ENCODE results near the gene THAP11. TPM values are rescaled to one million over a fixed set of nuclear protein-coding genes. Genes with fewer than 3 reads are reported as not detected.
A peak's percentile ranks its signal among the peaks of the same experiment; 100 is the strongest.

Gene THAP11
- polyA plus RNA-seq, 2 of the 4 experiments (the other 2 are of a cell fraction), result 30.9 to 33.2 TPM

GRCh38 chr16:67888331-67888730, 46.2 kb downstream of the THAP11 start:
- TF ChIP-seq HEYL (CRISPR knock-in tag; IDR thresholded peaks at IDR 0.05), result no peak
- TF ChIP-seq JUN (IDR thresholded peaks at IDR 0.05), result no peak
- no peak for TF ChIP-seq EHMT2 (IDR thresholded peaks at IDR 0.05; ENCODE audit: low read depth)
- TF ChIP-seq GATA3 (IDR thresholded peaks at IDR 0.05; ENCODE audit: borderline replicate concordance), result no peak
- no peak for TF ChIP-seq MAZ (IDR thresholded peaks at IDR 0.05; ENCODE audit: borderline replicate concordance, low read depth, low read length)
- TF ChIP-seq MYC (IDR thresholded peaks at IDR 0.05; ENCODE audit: borderline replicate concordance, low read length), result no peak
- TF ChIP-seq RAD21 (conservative IDR thresholded peaks at IDR 0.05 in 1 of 2, IDR thresholded peaks at IDR 0.05 in 1 of 2), result no peak
- TF ChIP-seq ATOH8 (CRISPR knock-in tag; IDR thresholded peaks at IDR 0.05; ENCODE audit: low read depth), result no peak
- no peak for TF ChIP-seq FOSL2 (IDR thresholded peaks at IDR 0.05)
- no peak for TF ChIP-seq FOSL2 (CRISPR knock-in tag; IDR thresholded peaks at IDR 0.05)
- no peak for TF ChIP-seq RARB (CRISPR knock-in tag; IDR thresholded peaks at IDR 0.05)
- DNase-seq (ENCODE audit: low read depth in 1 of 2, low spot score in 1 of 2) (no peak), ATAC-seq (no peak), FAIRE-seq (no peak)
- no peaks in the 10 kb centered on the region for H3K9me3 ChIP-seq
- H3K4me1 ChIP-seq, result peaks cover 14% of the 10 kb centered on the region; the same call in 2 of the 3 replicates
- H3K4me2 ChIP-seq, result no peak overlapping the region
- no peak overlapping the region for H3K27ac ChIP-seq
- 81% methylated on average over 3 of the region's 3 CpGs for WGBS (ENCODE audit: missing lambda C conversion rate)
- POLR2A ChIA-PET, result no interaction called here
- no peak overlapping the region for H3K4me3 ChIP-seq
- CTCF ChIA-PET, result interaction anchor here (0.7 to 17.4 kb wide), 7 partner anchors 9 to 72 kb away, joined by 3 to 370 read pairs (median 4); partner anchors contain the start of genes CTRL, EDC4, LCAT and PSMB10

- CTCF ChIA-PET, result interaction anchor here (0.8 to 3.7 kb wide), 4 partner anchors 10 to 76 kb away, joined by 3 to 44 read pairs (median 8); no protein-coding TSS in a partner anchor
- H3K27ac ChIP-seq, result peak overlapping the region; percentile 59 to 76
- ATAC-seq (no peak), FAIRE-seq (no peak), DNase-seq (ENCODE audit: low read depth in 1 of 2, low spot score in 1 of 2) (no peak)
- POLR2A ChIA-PET, result interaction anchor here (0.7 to 1.9 kb wide), 3 partner anchors 8 to 1330 kb away, joined by 3 to 8 read pairs (median 3); partner anchors contain the start of gene NRN1L
- no peaks in the 10 kb centered on the region for H3K9me3 ChIP-seq
- H3K4me3 ChIP-seq, result peak overlapping the region; percentile 98
- TF ChIP-seq ZFP36 (IDR thresholded peaks at IDR 0.05; ENCODE audit: borderline replicate concordance, partially characterized antibody), result no peak
- TF ChIP-seq TFCP2L1 (CRISPR knock-in tag; IDR thresholded peaks at IDR 0.05), result no peak
- TF ChIP-seq FOSB (CRISPR knock-in tag; IDR thresholded peaks at IDR 0.05), result no peak
- TF ChIP-seq USF2 (IDR thresholded peaks at IDR 0.05), result no peak
- 72% methylated on average over 5 of the region's 5 CpGs for WGBS (ENCODE audit: missing lambda C conversion rate)
- H3K4me1 ChIP-seq, result peaks cover 11% of the 10 kb centered on the region; the same call in 2 of the 3 replicates
- H3K4me2 ChIP-seq, result peak overlapping the region; percentile 70
Observed at GRCh38 chr16:67892375-67892774, 50.3 kb downstream of the THAP11 start.

- H3K9me3 ChIP-seq, result no peaks in the 10 kb centered on the region
- ATAC-seq (peak; percentile 98), FAIRE-seq (no peak)
- no peak for TF ChIP-seq ZC3H11A (IDR thresholded peaks at IDR 0.05)
- no peak for TF ChIP-seq SMC3 (IDR thresholded peaks at IDR 0.05)
- no peak for TF ChIP-seq NFE2L2 (conservative IDR thresholded peaks at IDR 0.05; ENCODE audit: low read length)
- TF ChIP-seq RNF2 (IDR thresholded peaks at IDR 0.05; ENCODE audit: borderline replicate concordance, low read depth), result no peak
- TF ChIP-seq ZNF302 (CRISPR knock-in tag; IDR thresholded peaks at IDR 0.05), result no peak
- peak; percentile 53 to 73; a peak in 3 of 5 replicates for TF ChIP-seq JUN (IDR thresholded peaks at IDR 0.05)
- no peak for TF ChIP-seq USF2 (IDR thresholded peaks at IDR 0.05)
- no peak for TF ChIP-seq TFCP2L1 (CRISPR knock-in tag; IDR thresholded peaks at IDR 0.05)
- TF ChIP-seq HOXA7 (CRISPR knock-in tag; IDR thresholded peaks at IDR 0.05), result no peak
- peak; percentile 95 for TF ChIP-seq PBX3 (IDR thresholded peaks at IDR 0.05)
- peak; percentile 44 for TF ChIP-seq POLR2A (IDR thresholded peaks at IDR 0.05; ENCODE audit: low read length)
- no peak for TF ChIP-seq HMGXB4 (CRISPR knock-in tag; IDR thresholded peaks at IDR 0.05; ENCODE audit: borderline replicate concordance)
- TF ChIP-seq NPAS2 (CRISPR knock-in tag; IDR thresholded peaks at IDR 0.05; ENCODE audit: borderline replicate concordance), result no peak
- no peak for TF ChIP-seq CBX8 (IDR thresholded peaks at IDR 0.05)
- no peak for TF ChIP-seq JUNB (IDR thresholded peaks at IDR 0.05)
Observed at GRCh38 chr16:67892899-67893742, 51.0 kb downstream of the THAP11 start, which contains the start of gene PSKH1. PSKH1 (plus strand) TSS chr16:67893254; CDS start chr16:67908750, 15,496 bp downstream.

More at GRCh38 chr16:67892899-67893742, 51.0 kb downstream of the THAP11 start, which contains the start of gene PSKH1:
- Histone ChIP-seq H3K27ac (peak within 1 kb of the TSS; percentile 90 to 94), H3K4me2 (peak within 1 kb of the TSS; percentile 97), H3K4me1 (peaks cover 11% of the 10 kb centered on the region; the same call in 2 of the 3 replicates), H3K4me3 (peak within 1 kb of the TSS; percentile 98)
- ChIA-PET CTCF (interaction anchor here (1.4 to 3.7 kb wide), 3 partner anchors 11 to 36 kb away, joined by 4 to 44 read pairs (median 10); no protein-coding TSS in a partner anchor), POLR2A (interaction anchor here (0.6 to 1.9 kb wide), 5 partner anchors 9 to 1329 kb away, joined by 3 to 8 read pairs (median 4); partner anchors contain the start of gene NRN1L)
- under 1% methylated on average over 32 of the region's 90 CpGs for WGBS (ENCODE audit: missing lambda C conversion rate)
- peak; percentile 95 to 99 for DNase-seq (ENCODE audit: low read depth in 1 of 2, low spot score in 1 of 2)

Data from A549 (cell line).